VCaP (cell line): ENCODE results near the gene ZNF521.

Experiments
- H3K27ac ChIP-seq: fragments of 450-650 bp; 2 replicates; pipeline ENCODE4 v1.5.1; 2017
- CTCF ChIP-seq: fragments of 450-650 bp; conservative IDR thresholded peaks from 2 replicates; pipeline ENCODE4 v1.5.1; 2017; ENCODE audit warnings: mild to moderate bottlenecking, moderate library complexity

The ZNF521 gene

DNA sequence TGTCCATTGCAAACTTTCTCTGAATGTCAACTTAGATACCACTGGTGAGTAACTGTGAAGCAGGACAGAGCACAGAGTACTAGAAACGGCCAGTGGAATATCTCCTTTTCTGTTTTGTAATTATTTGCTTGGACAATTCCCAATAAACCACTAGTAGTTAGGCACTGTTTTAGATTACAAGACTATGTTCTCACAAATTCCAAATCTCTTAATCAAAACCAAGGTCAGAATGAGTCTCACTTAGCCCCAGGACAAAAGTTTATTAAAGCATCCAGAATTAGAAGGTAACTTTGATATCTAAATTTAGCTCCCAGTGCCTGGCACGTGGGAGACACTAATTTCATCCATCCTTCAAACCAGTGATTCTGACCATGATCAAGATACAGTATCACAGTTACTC, 89.0 kb downstream of the ZNF521 start:
- no peak overlapping the region for H3K27ac ChIP-seq
- TF ChIP-seq CTCF: no peak

DNA sequence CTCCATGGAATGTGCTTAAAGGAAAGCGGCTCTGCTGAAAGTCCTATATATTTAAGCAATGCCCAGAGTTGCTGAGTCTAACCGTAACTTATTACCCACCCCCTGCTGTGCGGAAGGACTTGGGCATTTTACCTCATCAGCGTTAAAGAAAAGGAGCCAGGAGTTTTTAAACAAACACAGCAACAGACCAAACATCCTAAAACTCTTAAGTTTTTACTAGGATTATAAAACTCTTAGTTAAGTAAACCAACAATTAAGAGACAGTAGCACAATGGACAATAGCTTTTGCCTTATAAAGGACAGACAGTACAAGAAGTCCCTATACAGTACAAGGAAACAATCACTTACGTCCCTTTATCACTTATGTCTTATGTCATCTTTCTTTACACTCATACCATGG, 90.2 kb downstream of the ZNF521 start:
- no peak overlapping the region for H3K27ac ChIP-seq
- TF ChIP-seq CTCF: no peak

DNA sequence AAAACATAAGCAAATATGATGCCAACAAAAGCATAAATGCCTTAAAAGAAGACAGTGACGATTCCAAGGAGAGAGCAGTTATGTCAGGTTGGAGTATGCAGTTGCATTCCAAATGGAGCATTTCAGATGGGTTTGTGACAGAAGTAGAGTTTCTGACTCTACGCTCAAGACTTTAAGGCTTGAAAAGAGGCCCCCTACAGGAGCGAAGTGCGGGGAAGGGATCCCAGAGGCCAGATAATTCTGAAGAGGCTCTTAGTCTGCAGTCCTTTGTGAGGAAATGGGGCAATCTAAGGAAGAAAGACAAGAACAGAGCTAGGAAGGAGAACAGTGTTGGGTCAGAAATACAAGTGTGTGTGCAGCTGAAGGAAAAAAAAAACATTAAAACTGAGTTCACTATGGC, 95.5 kb downstream of the ZNF521 start:
- no peak for TF ChIP-seq CTCF
- no peak overlapping the region for H3K27ac ChIP-seq

DNA sequence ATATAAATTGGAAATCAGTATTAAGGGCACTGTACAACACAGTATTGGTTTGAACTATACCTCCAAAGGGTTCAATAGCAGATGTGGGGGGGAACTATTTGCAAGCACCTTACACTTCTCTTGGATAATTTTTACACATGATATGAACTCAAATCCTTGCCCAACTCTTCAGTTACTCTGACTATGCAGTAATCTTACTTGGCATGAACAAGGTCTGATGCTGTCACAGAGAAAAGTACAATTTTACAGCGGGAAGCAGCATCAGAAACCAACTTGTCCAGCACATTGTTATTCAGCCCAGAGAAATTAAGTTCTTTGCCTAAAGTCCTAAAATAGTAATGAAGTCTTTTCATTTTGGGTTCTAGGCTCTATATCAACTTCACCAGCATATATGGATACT, 98.2 kb downstream of the ZNF521 start:
- TF ChIP-seq CTCF: no peak
- no peak overlapping the region for H3K27ac ChIP-seq

DNA sequence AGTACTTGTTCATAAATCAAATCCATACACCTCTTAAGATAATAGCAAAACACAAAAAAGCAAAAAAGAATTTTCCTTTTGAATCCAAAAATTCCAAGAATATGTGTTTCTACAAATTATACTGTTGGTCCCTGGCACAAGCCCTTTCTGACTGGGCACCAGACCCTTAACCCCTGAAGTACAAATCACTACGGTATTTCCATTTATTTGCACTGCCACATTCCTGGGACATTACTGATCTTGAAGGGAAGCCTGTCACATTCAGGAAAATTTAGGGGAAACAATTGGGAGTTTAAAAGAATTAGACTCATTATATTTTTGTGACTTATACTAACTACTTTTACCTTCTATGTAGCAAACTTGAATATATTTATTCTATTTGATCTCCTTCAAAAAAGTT, 98.8 kb downstream of the ZNF521 start:
- no peak for TF ChIP-seq CTCF

GRCh38 chr18:25251068-25251467, 100.9 kb downstream of the ZNF521 start:
- TF ChIP-seq CTCF: no peak

More for the DNA sequence above, 98.8 kb downstream of the ZNF521 start:
- no peak overlapping the region for H3K27ac ChIP-seq

GRCh38 chr18:25250474-25250851, 101.5 kb downstream of the ZNF521 start:
- no peak overlapping the region for H3K27ac ChIP-seq
- TF ChIP-seq CTCF: no peak

More at GRCh38 chr18:25251068-25251467, 100.9 kb downstream of the ZNF521 start:
- no peak overlapping the region for H3K27ac ChIP-seq

- no peak for TF ChIP-seq CTCF
- no peak overlapping the region for H3K27ac ChIP-seq
Observed at GRCh38 chr18:25248755-25249154, 103.2 kb downstream of the ZNF521 start.
